ENCODE results near the gene ABCA13. TPM values are rescaled to one million over a fixed set of nuclear protein-coding genes. Genes with fewer than 3 reads are reported as not detected.

Gene ABCA13
- total and polyA plus RNA-seq, 2 donors from 2014 or later: 0.62 to 6.0 TPM

- Histone ChIP-seq H3K9me3 (ENCODE audit: control insufficient read depth in 2 of 3, insufficient read depth in 1 of 3, low read length in 3 of 3) (no peaks in the 10 kb centered on the region), H3K4me3 (ENCODE audit: low read length in 3 of 3) (no peak overlapping the region), H3K27ac (ENCODE audit: low read depth in 2 of 2, low read length in 2 of 2) (no peak overlapping the region), H3K9ac (ENCODE audit: low read length in 3 of 3) (no peak overlapping the region), H3K4me1 (ENCODE audit: control insufficient read depth in 2 of 3, insufficient read depth in 2 of 3, low read depth in 1 of 3, low read length in 3 of 3) (peaks cover 0 to 2% (median 0%) of the 10 kb centered on the region in 3 donors), H3K36me3 (ENCODE audit: control insufficient read depth in 2 of 3, insufficient read depth in 3 of 3, low read length in 3 of 3) (no peaks in the 10 kb centered on the region), H3K27me3 (ENCODE audit: control insufficient read depth, insufficient read depth, low read length) (no peaks in the 10 kb centered on the region)
- DNase-seq: no peak
- intact Hi-C loops (cut with DNase I): no loop called here
- no peak for FAIRE-seq
- TF ChIP-seq CTCF (IDR thresholded peaks at IDR 0.05; ENCODE audit: borderline replicate concordance, extremely low read depth, insufficient read depth): no peak
Observed at GRCh38 chr7:48158404-48158803, 12.9 kb upstream of the ABCA13 start.

GRCh38 chr7:48161407-48162125, 9.7 kb upstream of the ABCA13 start:
- no peak for TF ChIP-seq CTCF (IDR thresholded peaks at IDR 0.05; ENCODE audit: borderline replicate concordance, extremely low read depth, insufficient read depth)
- no peaks in the 10 kb centered on the region for H3K36me3 ChIP-seq (ENCODE audit: control insufficient read depth in 2 of 3, insufficient read depth in 3 of 3, low read length in 3 of 3)
- no peak for DNase-seq
- no peaks in the 10 kb centered on the region for H3K27me3 ChIP-seq (ENCODE audit: control insufficient read depth, insufficient read depth, low read length)
- no peak overlapping the region for H3K27ac ChIP-seq (ENCODE audit: low read depth in 2 of 2, low read length in 2 of 2)
- no peaks in the 10 kb centered on the region for H3K9me3 ChIP-seq (ENCODE audit: control insufficient read depth in 2 of 3, insufficient read depth in 1 of 3, low read length in 3 of 3)
- intact Hi-C loops (cut with DNase I): no loop called here
- no peak overlapping the region for H3K4me3 ChIP-seq (ENCODE audit: low read length in 3 of 3)
- FAIRE-seq: no peak
- no peak overlapping the region for H3K9ac ChIP-seq (ENCODE audit: low read length in 3 of 3)
- no peaks in the 10 kb centered on the region for H3K4me1 ChIP-seq (ENCODE audit: control insufficient read depth in 2 of 3, insufficient read depth in 2 of 3, low read depth in 1 of 3, low read length in 3 of 3)

- Histone ChIP-seq H3K27me3 (ENCODE audit: control insufficient read depth, insufficient read depth, low read length) (no peaks in the 10 kb centered on the region), H3K9me3 (ENCODE audit: control insufficient read depth in 2 of 3, insufficient read depth in 1 of 3, low read length in 3 of 3) (no peaks in the 10 kb centered on the region), H3K9ac (ENCODE audit: low read length in 3 of 3) (no peak overlapping the region), H3K36me3 (ENCODE audit: control insufficient read depth in 2 of 3, insufficient read depth in 3 of 3, low read length in 3 of 3) (no peaks in the 10 kb centered on the region), H3K4me1 (ENCODE audit: control insufficient read depth in 2 of 3, insufficient read depth in 2 of 3, low read depth in 1 of 3, low read length in 3 of 3) (no peaks in the 10 kb centered on the region), H3K4me3 (ENCODE audit: low read length in 3 of 3) (no peak overlapping the region), H3K27ac (ENCODE audit: low read depth in 2 of 2, low read length in 2 of 2) (no peak overlapping the region)
- FAIRE-seq: no peak
- DNase-seq: no peak
- no peak for TF ChIP-seq CTCF (IDR thresholded peaks at IDR 0.05; ENCODE audit: borderline replicate concordance, extremely low read depth, insufficient read depth)
- intact Hi-C loops (cut with DNase I): no loop called here
Observed at GRCh38 chr7:48165157-48165556, 6.1 kb upstream of the ABCA13 start.

- DNase-seq: no peak
- Histone ChIP-seq H3K36me3 (ENCODE audit: control insufficient read depth in 2 of 3, insufficient read depth in 3 of 3, low read length in 3 of 3) (no peaks in the 10 kb centered on the region), H3K4me1 (ENCODE audit: control insufficient read depth in 2 of 3, insufficient read depth in 2 of 3, low read depth in 1 of 3, low read length in 3 of 3) (no peaks in the 10 kb centered on the region), H3K4me3 (ENCODE audit: low read length in 3 of 3) (no peak overlapping the region), H3K9ac (ENCODE audit: low read length in 3 of 3) (no peak overlapping the region), H3K9me3 (ENCODE audit: control insufficient read depth in 2 of 3, insufficient read depth in 1 of 3, low read length in 3 of 3) (no peaks in the 10 kb centered on the region), H3K27me3 (ENCODE audit: control insufficient read depth, insufficient read depth, low read length) (no peaks in the 10 kb centered on the region), H3K27ac (ENCODE audit: low read depth in 2 of 2, low read length in 2 of 2) (no peak overlapping the region)
- no peak for FAIRE-seq
- TF ChIP-seq CTCF (IDR thresholded peaks at IDR 0.05; ENCODE audit: borderline replicate concordance, extremely low read depth, insufficient read depth): no peak
- intact Hi-C loops (cut with DNase I): no loop called here
Observed at GRCh38 chr7:48168159-48168558, 3.1 kb upstream of the ABCA13 start.
